ENCODE results near the gene LSS. TPM values are rescaled to one million over a fixed set of nuclear protein-coding genes. Genes with fewer than 3 reads are reported as not detected.

The LSS gene
- polyA plus RNA-seq, 2 donors: 41.9 to 57.6 TPM

DNA sequence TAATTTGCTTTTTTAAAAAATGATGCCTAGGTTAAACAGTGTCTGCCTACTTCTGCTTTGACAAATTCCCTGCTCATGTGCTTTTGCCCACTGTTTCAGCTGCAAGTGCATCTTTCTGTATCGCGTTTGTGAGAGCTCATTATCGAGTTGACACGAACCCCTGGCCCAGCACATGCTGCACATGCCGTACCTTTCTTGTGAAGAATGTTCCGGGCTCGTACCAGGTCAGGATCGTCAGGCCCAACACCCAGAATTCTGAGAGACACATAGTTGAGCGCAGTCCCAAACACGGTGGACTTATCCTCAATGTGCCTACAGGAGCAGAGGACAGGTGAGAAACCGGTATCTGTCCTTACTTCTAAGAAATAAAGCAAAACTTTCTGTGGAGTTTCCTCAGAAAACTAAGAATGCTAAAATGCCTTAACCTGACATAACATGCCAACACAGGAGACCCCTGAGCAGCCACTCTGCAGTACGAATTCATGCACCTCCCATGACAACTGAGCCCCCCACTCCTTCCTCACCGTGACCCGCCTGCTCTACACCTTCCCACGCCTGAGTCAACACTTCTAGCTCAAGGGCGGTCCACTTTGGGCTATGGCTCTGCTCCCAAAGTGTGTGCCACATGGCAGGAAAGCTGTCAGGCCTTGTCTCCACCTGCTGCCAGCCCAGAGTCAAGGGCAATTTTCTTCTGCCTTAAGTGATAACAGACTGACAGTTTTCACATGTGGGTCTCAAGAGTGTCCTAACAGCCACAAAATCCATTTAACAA, 6.7 kb downstream of the LSS start:
- H3K9me3 ChIP-seq (ENCODE audit: control insufficient read depth in 2 of 2, insufficient read depth in 1 of 2, low read depth in 1 of 2, low read length in 1 of 2): no peaks in the 10 kb centered on the region
- H3K4me3 ChIP-seq (ENCODE audit: low read depth in 1 of 2, low read length in 2 of 2): no peak overlapping the region
- H3K4me1 ChIP-seq (ENCODE audit: control insufficient read depth in 2 of 2, insufficient read depth in 2 of 2, low read length in 1 of 2): peaks cover 0 to 7% of the 10 kb centered on the region in 2 donors
- H3K27me3 ChIP-seq (ENCODE audit: control insufficient read depth in 1 of 2, insufficient read depth in 2 of 2, low read length in 2 of 2): no peaks in the 10 kb centered on the region
- H3K36me3 ChIP-seq (ENCODE audit: control insufficient read depth in 2 of 2, insufficient read depth in 2 of 2, low read length in 1 of 2): peaks cover 7 to 42% of the 10 kb centered on the region in 2 donors
- H3K27ac ChIP-seq (ENCODE audit: low read depth in 2 of 2, low read length in 1 of 2): no peak overlapping the region
- 82 to 89% methylated on average over 16 of the region's 16 CpGs for WGBS, 2 donors

DNA sequence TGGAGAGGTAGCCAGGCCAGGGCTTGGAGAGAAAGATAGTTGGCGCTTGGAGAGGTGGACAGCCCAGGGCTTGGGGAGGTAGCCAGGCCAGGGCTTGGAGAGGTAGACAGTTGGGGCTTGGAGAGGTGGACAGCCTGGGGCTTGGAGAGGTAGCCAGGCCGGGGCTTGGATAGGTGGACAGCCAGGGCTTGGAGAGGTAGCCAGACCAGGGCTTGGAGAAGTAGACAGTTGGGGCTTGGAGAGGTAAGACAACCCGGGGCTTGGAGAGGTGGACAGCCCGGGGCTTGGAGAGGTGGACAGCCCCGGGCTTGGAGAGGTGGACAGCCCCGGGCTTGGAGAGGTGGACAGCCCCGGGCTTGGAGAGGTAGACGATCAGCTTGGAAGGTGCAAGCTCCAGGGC, 7.7 kb downstream of the LSS start:
- H3K4me3 ChIP-seq (ENCODE audit: low read depth in 1 of 2, low read length in 2 of 2): no peak overlapping the region
- WGBS, 2 donors: 94 to 96% methylated on average over 8 of the region's 8 CpGs
- peaks cover 0 to 1% of the 10 kb centered on the region in 2 donors for H3K4me1 ChIP-seq (ENCODE audit: control insufficient read depth in 2 of 2, insufficient read depth in 2 of 2, low read length in 1 of 2)
- H3K27ac ChIP-seq (ENCODE audit: low read depth in 2 of 2, low read length in 1 of 2): no peak overlapping the region
- H3K36me3 ChIP-seq (ENCODE audit: control insufficient read depth in 2 of 2, insufficient read depth in 2 of 2, low read length in 1 of 2): peaks cover 7 to 50% of the 10 kb centered on the region in 2 donors
- no peaks in the 10 kb centered on the region for H3K9me3 ChIP-seq (ENCODE audit: control insufficient read depth in 2 of 2, insufficient read depth in 1 of 2, low read depth in 1 of 2, low read length in 1 of 2)
- H3K27me3 ChIP-seq (ENCODE audit: control insufficient read depth in 1 of 2, insufficient read depth in 2 of 2, low read length in 2 of 2): no peaks in the 10 kb centered on the region

DNA sequence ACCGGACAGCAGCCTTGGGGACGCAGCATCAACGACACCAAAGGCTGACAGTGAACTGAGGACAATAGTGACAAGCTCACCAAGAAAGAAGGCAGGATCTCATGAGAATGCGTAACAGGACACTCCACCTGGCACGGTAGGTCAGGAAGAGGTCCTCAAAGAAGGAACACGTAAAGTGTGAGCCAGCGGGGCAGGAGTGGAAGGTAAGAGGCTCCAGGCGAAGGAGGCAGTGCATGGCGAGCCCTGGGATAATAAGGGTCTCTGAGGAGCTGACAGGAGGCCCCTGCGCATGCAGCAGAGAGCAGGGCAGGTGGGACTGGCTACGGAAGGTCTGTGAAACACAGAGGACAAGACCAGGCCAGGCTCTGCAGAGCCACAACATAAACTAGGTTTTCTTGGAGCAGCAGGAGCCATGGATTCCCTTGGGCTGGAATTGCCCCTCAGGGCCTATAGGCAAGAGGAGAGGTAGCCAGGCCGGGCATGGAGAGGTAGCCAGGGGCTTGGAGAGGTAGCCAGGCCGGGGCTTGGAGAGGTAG, 8.2 kb downstream of the LSS start:
- Histone ChIP-seq H3K27me3 (ENCODE audit: control insufficient read depth in 1 of 2, insufficient read depth in 2 of 2, low read length in 2 of 2) (no peaks in the 10 kb centered on the region), H3K4me3 (ENCODE audit: low read depth in 1 of 2, low read length in 2 of 2) (no peak overlapping the region), H3K27ac (ENCODE audit: low read depth in 2 of 2, low read length in 1 of 2) (no peak overlapping the region), H3K4me1 (ENCODE audit: control insufficient read depth in 2 of 2, insufficient read depth in 2 of 2, low read length in 1 of 2) (no peaks in the 10 kb centered on the region), H3K9me3 (ENCODE audit: control insufficient read depth in 2 of 2, insufficient read depth in 1 of 2, low read depth in 1 of 2, low read length in 1 of 2) (no peaks in the 10 kb centered on the region), H3K36me3 (ENCODE audit: control insufficient read depth in 2 of 2, insufficient read depth in 2 of 2, low read length in 1 of 2) (peaks cover 7 to 55% of the 10 kb centered on the region in 2 donors)
- 91 to 94% methylated on average over 13 of the region's 13 CpGs for WGBS, 2 donors

DNA sequence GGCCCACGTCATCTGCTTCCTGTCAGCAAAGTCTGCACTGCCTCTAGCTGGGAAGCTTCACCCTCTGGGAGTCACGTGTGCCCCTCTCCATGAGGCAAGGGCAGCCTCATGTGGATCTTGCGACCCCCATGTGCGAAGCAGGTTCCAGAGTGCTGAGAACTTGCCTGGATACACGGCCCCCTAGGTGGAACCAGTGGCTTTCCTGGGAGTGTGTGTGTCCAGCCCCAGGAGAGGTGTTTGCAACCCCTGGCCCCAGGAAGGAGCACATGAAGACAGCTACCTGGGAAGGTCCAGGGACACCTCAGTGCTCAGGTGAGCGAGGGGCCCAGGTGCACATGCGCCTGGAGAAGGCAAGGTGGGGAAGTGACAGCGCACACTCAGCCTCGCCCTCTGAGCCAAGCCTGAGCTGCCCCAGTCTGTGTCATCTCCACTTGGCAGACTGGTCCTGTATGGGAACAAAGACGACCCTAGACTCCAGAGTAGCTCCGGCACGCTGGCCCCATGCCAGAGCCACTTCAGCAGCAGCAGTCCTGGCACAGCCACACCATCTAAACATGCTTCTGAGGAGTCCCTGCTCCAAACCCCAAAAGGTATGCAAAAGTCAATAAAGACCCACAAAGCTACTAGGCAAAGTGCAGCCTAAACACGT, 8.9 kb downstream of the LSS start:
- Histone ChIP-seq H3K36me3 (ENCODE audit: control insufficient read depth in 2 of 2, insufficient read depth in 2 of 2, low read length in 1 of 2) (peaks cover 11 to 59% of the 10 kb centered on the region in 2 donors), H3K4me1 (ENCODE audit: control insufficient read depth in 2 of 2, insufficient read depth in 2 of 2, low read length in 1 of 2) (no peaks in the 10 kb centered on the region)

DNA sequence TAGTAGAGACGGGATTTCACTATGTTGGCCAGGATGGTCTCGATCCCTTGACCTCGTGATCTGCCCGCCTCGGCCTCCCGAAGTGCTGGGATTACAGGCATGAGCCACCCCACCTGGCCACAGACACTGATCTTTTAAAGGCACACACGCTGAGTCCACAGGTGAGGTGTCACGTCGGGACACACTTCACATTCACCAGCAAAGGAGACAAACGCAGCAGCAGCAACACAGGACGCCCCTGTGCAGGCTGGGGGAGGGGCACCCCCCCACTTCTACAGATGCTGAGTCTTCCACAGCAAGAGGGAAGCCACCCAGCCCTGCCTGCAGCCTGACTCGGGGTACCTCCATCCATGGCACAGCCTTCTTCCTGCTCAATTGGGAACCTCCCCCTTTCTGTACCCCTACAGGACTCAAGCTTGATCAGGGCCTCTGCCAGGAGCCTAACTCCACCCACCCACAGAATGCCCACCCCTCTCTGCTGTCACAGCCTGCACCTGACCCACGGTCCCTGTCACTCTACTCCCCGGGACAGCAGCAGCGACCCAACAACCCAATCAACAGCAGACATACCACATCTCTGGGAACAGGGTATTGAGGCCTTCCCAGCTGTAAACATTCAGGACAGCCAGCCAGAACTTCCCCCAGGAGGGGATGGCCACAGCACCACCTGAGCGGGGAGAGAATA, 9.5 kb downstream of the LSS start:
- Histone ChIP-seq H3K9me3 (ENCODE audit: control insufficient read depth in 2 of 2, insufficient read depth in 1 of 2, low read depth in 1 of 2, low read length in 1 of 2) (no peaks in the 10 kb centered on the region), H3K27me3 (ENCODE audit: control insufficient read depth in 1 of 2, insufficient read depth in 2 of 2, low read length in 2 of 2) (no peaks in the 10 kb centered on the region), H3K27ac (ENCODE audit: low read depth in 2 of 2, low read length in 1 of 2) (no peak overlapping the region), H3K4me3 (ENCODE audit: low read depth in 1 of 2, low read length in 2 of 2) (no peak overlapping the region), H3K36me3 (ENCODE audit: control insufficient read depth in 2 of 2, insufficient read depth in 2 of 2, low read length in 1 of 2) (peaks cover 11 to 65% of the 10 kb centered on the region in 2 donors), H3K4me1 (ENCODE audit: control insufficient read depth in 2 of 2, insufficient read depth in 2 of 2, low read length in 1 of 2) (no peaks in the 10 kb centered on the region)
- WGBS, 2 donors: 85 to 89% methylated on average over 15 to 16 of the region's 16 CpGs

More for the DNA sequence above, 8.9 kb downstream of the LSS start:
- Histone ChIP-seq H3K4me3 (ENCODE audit: low read depth in 1 of 2, low read length in 2 of 2) (no peak overlapping the region), H3K9me3 (ENCODE audit: control insufficient read depth in 2 of 2, insufficient read depth in 1 of 2, low read depth in 1 of 2, low read length in 1 of 2) (no peaks in the 10 kb centered on the region), H3K27ac (ENCODE audit: low read depth in 2 of 2, low read length in 1 of 2) (no peak overlapping the region), H3K27me3 (ENCODE audit: control insufficient read depth in 1 of 2, insufficient read depth in 2 of 2, low read length in 2 of 2) (no peaks in the 10 kb centered on the region)
- 77 to 78% methylated on average over 13 of the region's 13 CpGs for WGBS, 2 donors

DNA sequence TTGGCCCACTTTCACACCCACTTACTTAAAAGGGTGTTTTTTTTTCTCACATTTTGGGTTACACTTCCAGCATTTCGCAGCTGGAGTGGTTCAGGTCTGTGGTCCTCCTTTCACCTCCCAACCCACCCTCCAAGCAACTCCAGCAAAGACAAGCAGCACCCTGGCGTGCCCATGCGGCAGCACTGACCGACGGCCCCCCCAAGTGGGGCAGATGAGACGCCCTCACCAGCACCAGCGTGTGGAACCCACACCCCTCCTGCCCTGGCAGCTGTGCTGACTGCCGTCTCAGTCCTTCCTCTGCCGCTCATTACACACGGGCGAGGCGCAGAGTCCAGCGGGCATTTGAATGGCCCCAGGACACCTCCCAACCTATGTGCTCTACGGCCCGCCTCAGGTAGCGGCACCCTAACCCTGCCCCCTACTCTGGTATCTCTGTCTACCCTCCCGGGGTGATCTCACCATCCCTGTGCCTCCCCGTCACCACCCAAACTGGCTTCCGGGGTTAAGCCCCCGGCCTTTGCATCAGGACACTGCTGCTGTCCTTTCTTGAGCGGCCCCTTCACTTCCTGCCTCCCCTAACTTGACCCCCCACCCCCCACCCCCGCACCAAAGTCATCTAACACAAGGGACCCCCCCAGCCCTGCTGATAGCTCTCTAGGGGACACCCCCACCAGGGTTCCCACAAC, 10.9 kb downstream of the LSS start:
- H3K9me3 ChIP-seq (ENCODE audit: control insufficient read depth in 2 of 2, insufficient read depth in 1 of 2, low read depth in 1 of 2, low read length in 1 of 2): no peaks in the 10 kb centered on the region
- 92 to 94% methylated on average over 22 of the region's 22 CpGs for WGBS, 2 donors

DNA sequence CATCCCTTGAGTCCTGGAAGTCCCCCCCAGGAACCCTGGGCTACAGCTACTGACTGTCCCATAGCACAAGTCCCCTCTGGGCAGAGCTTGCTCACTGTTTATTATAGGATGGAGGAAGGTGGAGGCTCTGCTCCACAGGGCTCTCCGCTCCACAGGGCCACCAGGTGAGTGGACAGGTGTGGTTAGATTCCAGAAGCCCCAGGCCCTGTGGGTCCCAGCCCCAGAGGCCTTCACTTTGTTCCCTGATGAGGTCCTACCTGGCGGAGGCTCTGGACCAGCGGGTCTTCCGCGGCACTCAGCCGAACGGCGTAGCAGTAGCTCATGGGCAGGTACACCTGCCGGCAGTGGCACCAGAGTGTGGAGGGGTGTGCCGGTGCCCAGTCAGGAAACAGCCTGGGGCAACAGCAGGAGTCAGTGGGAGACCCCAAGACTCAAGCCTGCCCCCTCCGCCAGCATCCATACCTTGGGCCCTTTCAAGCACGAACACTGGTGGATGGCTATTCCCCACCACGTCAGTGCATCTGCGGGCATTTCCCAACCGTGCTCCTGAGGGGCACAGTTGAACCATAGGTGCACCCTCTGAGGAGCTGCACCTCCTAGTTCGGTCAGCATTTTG, 12.3 kb downstream of the LSS start:
- Histone ChIP-seq H3K36me3 (ENCODE audit: control insufficient read depth in 2 of 2, insufficient read depth in 2 of 2, low read length in 1 of 2) (peaks cover 14 to 72% of the 10 kb centered on the region in 2 donors), H3K4me3 (ENCODE audit: low read depth in 1 of 2, low read length in 2 of 2) (no peak overlapping the region), H3K9me3 (ENCODE audit: control insufficient read depth in 2 of 2, insufficient read depth in 1 of 2, low read depth in 1 of 2, low read length in 1 of 2) (no peaks in the 10 kb centered on the region), H3K27ac (ENCODE audit: low read depth in 2 of 2, low read length in 1 of 2) (no peak overlapping the region), H3K4me1 (ENCODE audit: control insufficient read depth in 2 of 2, insufficient read depth in 2 of 2, low read length in 1 of 2) (peaks cover 0 to 3% of the 10 kb centered on the region in 2 donors), H3K27me3 (ENCODE audit: control insufficient read depth in 1 of 2, insufficient read depth in 2 of 2, low read length in 2 of 2) (no peaks in the 10 kb centered on the region)
- 92 to 94% methylated on average over 16 of the region's 16 CpGs for WGBS, 2 donors

More for the DNA sequence above, 10.9 kb downstream of the LSS start:
- Histone ChIP-seq H3K4me3 (ENCODE audit: low read depth in 1 of 2, low read length in 2 of 2) (no peak overlapping the region), H3K4me1 (ENCODE audit: control insufficient read depth in 2 of 2, insufficient read depth in 2 of 2, low read length in 1 of 2) (no peaks in the 10 kb centered on the region), H3K36me3 (ENCODE audit: control insufficient read depth in 2 of 2, insufficient read depth in 2 of 2, low read length in 1 of 2) (peaks cover 14 to 75% of the 10 kb centered on the region in 2 donors), H3K27me3 (ENCODE audit: control insufficient read depth in 1 of 2, insufficient read depth in 2 of 2, low read length in 2 of 2) (no peaks in the 10 kb centered on the region), H3K27ac (ENCODE audit: low read depth in 2 of 2, low read length in 1 of 2) (no peak overlapping the region)

DNA sequence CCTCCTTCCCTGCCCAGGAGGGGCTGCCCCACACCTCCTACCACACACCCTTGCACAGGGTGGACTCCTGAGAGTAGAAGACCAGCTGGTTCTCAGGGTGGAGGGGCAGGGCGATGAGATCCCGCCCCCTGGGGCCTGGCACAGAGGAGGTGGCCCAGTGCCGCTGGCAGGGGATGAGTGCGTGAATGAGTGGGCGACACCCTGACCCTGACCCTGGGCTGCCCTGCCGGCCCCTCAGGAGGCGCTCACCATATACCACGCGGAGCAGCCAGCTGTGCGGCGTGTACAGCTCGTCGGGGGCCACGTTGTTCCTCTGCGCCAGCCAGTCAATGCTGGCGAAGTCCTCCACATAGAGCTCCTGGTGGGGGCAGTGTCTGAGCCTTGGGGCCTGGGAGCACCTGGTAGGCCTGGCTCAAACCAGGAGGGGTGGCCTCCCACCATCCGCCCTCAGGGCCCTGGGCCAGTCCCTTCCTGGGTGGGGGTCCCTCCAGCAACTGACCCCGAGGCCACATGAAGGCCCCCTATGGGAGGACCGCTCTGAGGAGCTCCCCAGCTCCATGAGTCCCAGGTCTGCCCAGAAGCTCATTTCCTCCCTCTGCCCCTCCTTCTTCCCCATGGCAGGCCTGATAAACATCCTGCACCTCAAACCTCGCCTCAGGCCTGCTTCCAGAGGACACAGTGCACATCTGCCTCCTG, 13.0 kb downstream of the LSS start:
- H3K9me3 ChIP-seq (ENCODE audit: control insufficient read depth in 2 of 2, insufficient read depth in 1 of 2, low read depth in 1 of 2, low read length in 1 of 2): no peaks in the 10 kb centered on the region
- no peaks in the 10 kb centered on the region for H3K27me3 ChIP-seq (ENCODE audit: control insufficient read depth in 1 of 2, insufficient read depth in 2 of 2, low read length in 2 of 2)
- H3K4me1 ChIP-seq (ENCODE audit: control insufficient read depth in 2 of 2, insufficient read depth in 2 of 2, low read length in 1 of 2): peaks cover 0 to 3% of the 10 kb centered on the region in 2 donors
- peaks cover 17 to 73% of the 10 kb centered on the region in 2 donors for H3K36me3 ChIP-seq (ENCODE audit: control insufficient read depth in 2 of 2, insufficient read depth in 2 of 2, low read length in 1 of 2)
- 91 to 93% methylated on average over 19 to 20 of the region's 20 CpGs for WGBS, 2 donors
- no peak overlapping the region for H3K27ac ChIP-seq (ENCODE audit: low read depth in 2 of 2, low read length in 1 of 2)
- no peak overlapping the region for H3K4me3 ChIP-seq (ENCODE audit: low read depth in 1 of 2, low read length in 2 of 2)
